COLO829 (cell line): ENCODE data around the gene SCYGR5.
"Not testable (repeated sequence)": the region's sequence is repeated elsewhere in the genome, so short reads cannot be mapped to it uniquely, and the experiment has no call there.

ENCODE experiments used
- DNase-seq: peaks from one replicate; pipeline ENCODE4 v3.0.0; 2012; ENCODE audit warnings: low spot score

SCYGR5 gene

GRCh38 chr2:227666631-227667170 lies at the start of gene SCYGR5:
Gene SCYGR5, plus strand, starts transcription at chr2:227666804. Its CDS starts 0 bp downstream, at chr2:227666804.
- DNase-seq, result not testable (repeated sequence)

GRCh38 chr2:227617316-227618230 lies 49.0 kb upstream of the SCYGR5 start, which contains the start of gene SCYGR4:
Gene SCYGR4, plus strand, starts transcription at chr2:227617498. Its CDS starts 0 bp downstream, at chr2:227617498.
- DNase-seq, result no peak

- no peak for DNase-seq
These were observed 43.4 kb upstream of the SCYGR5 start for GRCh38 chr2:227623226-227623625.

- no peak for DNase-seq
These were observed 41.2 kb upstream of the SCYGR5 start for GRCh38 chr2:227625420-227625819.

GRCh38 chr2:227626580-227627151 lies 39.9 kb upstream of the SCYGR5 start:
- DNase-seq, result no peak

GRCh38 chr2:227627769-227628168 lies 38.8 kb upstream of the SCYGR5 start:
- DNase-seq, result no peak

- no peak for DNase-seq
These were observed 37.2 kb upstream of the SCYGR5 start for GRCh38 chr2:227629435-227629834.

GRCh38 chr2:227630322-227630721 lies 36.3 kb upstream of the SCYGR5 start:
- DNase-seq, result no peak

GRCh38 chr2:227632827-227633226 lies 33.8 kb upstream of the SCYGR5 start:
- DNase-seq, result no peak

- no peak for DNase-seq
These were observed 32.4 kb upstream of the SCYGR5 start for GRCh38 chr2:227634201-227634600.

- no peak for DNase-seq
These were observed 23.9 kb upstream of the SCYGR5 start for GRCh38 chr2:227642656-227643055.

- no peak for DNase-seq
These were observed 22.5 kb upstream of the SCYGR5 start for GRCh38 chr2:227643990-227644551.

- no peak for DNase-seq
These were observed 13.2 kb upstream of the SCYGR5 start for GRCh38 chr2:227653419-227653818.

GRCh38 chr2:227654426-227654825 lies 12.2 kb upstream of the SCYGR5 start:
- no peak for DNase-seq

GRCh38 chr2:227655454-227655853 lies 11.2 kb upstream of the SCYGR5 start:
- DNase-seq, result peak; percentile 76

- no peak for DNase-seq
These were observed 9.3 kb upstream of the SCYGR5 start for GRCh38 chr2:227657199-227657845.

GRCh38 chr2:227661025-227661649 lies 5.5 kb upstream of the SCYGR5 start:
- no peak for DNase-seq

- no peak for DNase-seq
These were observed 4.8 kb upstream of the SCYGR5 start for GRCh38 chr2:227661827-227662226.

GRCh38 chr2:227665189-227665940 lies 1.2 kb upstream of the SCYGR5 start:
- DNase-seq, result no peak

GRCh38 chr2:227671170-227671905 lies 4.7 kb downstream of the SCYGR5 start:
- DNase-seq, result no peak
